Tracheal epithelial cell (primary cell): Measurements from ENCODE around the gene SLC38A11. TPM values are rescaled to one million over a fixed set of nuclear protein-coding genes. Genes with fewer than 3 reads are reported as not detected.

Experiments used
- total RNA-seq: library from RNA; depleted of rRNA; stranded (reverse); fragments of >200 nt; gene quantifications from 2 replicates; pipeline ENCODE4 v1.2.1, GENCODE V29; 2014

The SLC38A11 gene
- total RNA-seq, result not detected in 2 replicates

DNA sequence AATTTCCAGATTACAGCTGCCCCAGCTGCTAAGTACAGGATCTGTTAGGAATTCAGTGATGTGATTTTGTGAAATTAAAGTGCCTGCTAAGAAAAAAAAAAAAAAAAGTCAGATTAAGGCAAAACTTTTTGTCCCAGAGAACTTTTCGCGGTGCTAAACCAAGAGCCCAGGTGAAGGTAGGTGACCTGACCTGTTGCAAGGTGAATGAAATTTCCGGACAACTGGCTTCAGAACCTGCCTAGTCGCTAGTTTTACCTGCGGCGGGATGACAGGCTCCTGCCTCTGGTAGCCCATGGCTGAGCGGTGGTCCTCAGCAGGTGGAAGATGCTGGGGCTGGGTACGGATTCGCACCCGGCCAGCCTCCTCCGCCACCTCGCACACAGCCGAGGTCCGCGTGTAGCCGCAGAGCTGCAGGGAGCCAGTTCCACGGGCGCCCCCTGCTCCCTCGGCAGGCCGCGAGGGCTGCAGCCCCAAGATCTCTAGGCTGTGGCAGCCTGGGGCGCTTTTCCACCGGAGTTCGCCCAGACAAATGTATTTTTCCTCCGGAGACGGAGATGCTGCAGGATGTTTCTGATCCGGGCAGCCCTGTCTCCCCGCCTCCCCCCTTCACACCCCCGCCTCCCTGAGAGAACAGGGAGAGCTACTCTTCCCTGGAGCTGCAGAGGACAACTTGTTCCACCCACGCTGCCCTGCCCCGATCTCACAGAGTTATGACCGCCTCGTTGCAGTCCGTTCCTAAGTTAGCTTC is at the start of gene SLC38A11:
Gene SLC38A11 (minus strand): TSS at position 572 of the 748 bp plus-strand sequence. CDS start 278 bp downstream, at position 294.

Other genes with a start within 250 kb of the SLC38A11 start
- gene COBLL1, start 113.7 kb downstream of the SLC38A11 start, total RNA-seq, result 6.7 and 10.4 TPM in 2 replicates
- gene SCN3A, start 248.5 kb upstream of the SLC38A11 start, total RNA-seq, result under 0.01 and 0.72 TPM in 2 replicates